ENCODE data around the gene FAM227B. TPM values are rescaled to one million over a fixed set of nuclear protein-coding genes. Genes with fewer than 3 reads are reported as not detected.

The FAM227B gene
- total RNA-seq, 1 donor from 2014 or later, result 3.8 TPM

- TF ChIP-seq CTCF (IDR thresholded peaks at IDR 0.05; ENCODE audit: unreplicated experiment), result no peak
- H3K27me3 Mint-ChIP-seq (ENCODE audit: unreplicated experiment), result peaks cover 5% of the 10 kb centered on the region
- no peak overlapping the region for H3K27ac Mint-ChIP-seq (ENCODE audit: unreplicated experiment)
- peaks cover 19% of the 10 kb centered on the region for H3K36me3 Mint-ChIP-seq (ENCODE audit: low read depth, unreplicated experiment)
- H3K9me3 Mint-ChIP-seq (ENCODE audit: unreplicated experiment), result no peaks in the 10 kb centered on the region
- no peaks in the 10 kb centered on the region for H3K4me1 Mint-ChIP-seq (ENCODE audit: unreplicated experiment)
- H3K4me3 Mint-ChIP-seq (ENCODE audit: unreplicated experiment), result no peak overlapping the region
- DNase-seq (ENCODE audit: low spot score), result no peak
Observed at GRCh38 chr15:49297584-49297983, 323.0 kb downstream of the FAM227B start.

- no peak for DNase-seq (ENCODE audit: low spot score)
- Mint-ChIP-seq H3K9me3 (ENCODE audit: unreplicated experiment) (no peaks in the 10 kb centered on the region), H3K27me3 (ENCODE audit: unreplicated experiment) (peaks cover 5% of the 10 kb centered on the region), H3K27ac (ENCODE audit: unreplicated experiment) (no peak overlapping the region), H3K4me1 (ENCODE audit: unreplicated experiment) (peaks cover 4% of the 10 kb centered on the region), H3K4me3 (ENCODE audit: unreplicated experiment) (no peak overlapping the region), H3K36me3 (ENCODE audit: low read depth, unreplicated experiment) (peaks cover 19% of the 10 kb centered on the region)
- no peak for TF ChIP-seq CTCF (IDR thresholded peaks at IDR 0.05; ENCODE audit: unreplicated experiment)
Observed at GRCh38 chr15:49296258-49296657, 324.4 kb downstream of the FAM227B start.

GRCh38 chr15:49293941-49294340 lies 326.7 kb downstream of the FAM227B start:
- no peak for DNase-seq (ENCODE audit: low spot score)
- TF ChIP-seq CTCF (IDR thresholded peaks at IDR 0.05; ENCODE audit: unreplicated experiment), result no peak
- Mint-ChIP-seq H3K4me1 (ENCODE audit: unreplicated experiment) (peaks cover 4% of the 10 kb centered on the region), H3K4me3 (ENCODE audit: unreplicated experiment) (no peak overlapping the region), H3K9me3 (ENCODE audit: unreplicated experiment) (no peaks in the 10 kb centered on the region), H3K27ac (ENCODE audit: unreplicated experiment) (no peak overlapping the region), H3K36me3 (ENCODE audit: low read depth, unreplicated experiment) (peaks cover 16% of the 10 kb centered on the region), H3K27me3 (ENCODE audit: unreplicated experiment) (peaks cover 3% of the 10 kb centered on the region)

- TF ChIP-seq CTCF (IDR thresholded peaks at IDR 0.05; ENCODE audit: unreplicated experiment), result no peak
- Mint-ChIP-seq H3K36me3 (ENCODE audit: low read depth, unreplicated experiment) (peaks cover 15% of the 10 kb centered on the region), H3K9me3 (ENCODE audit: unreplicated experiment) (no peaks in the 10 kb centered on the region), H3K27ac (ENCODE audit: unreplicated experiment) (no peak overlapping the region), H3K4me1 (ENCODE audit: unreplicated experiment) (peaks cover 4% of the 10 kb centered on the region), H3K27me3 (ENCODE audit: unreplicated experiment) (peaks cover 3% of the 10 kb centered on the region), H3K4me3 (ENCODE audit: unreplicated experiment) (no peak overlapping the region)
- no peak for DNase-seq (ENCODE audit: low spot score)
Observed at GRCh38 chr15:49290191-49290590, 330.4 kb downstream of the FAM227B start.

- no peak for TF ChIP-seq CTCF (IDR thresholded peaks at IDR 0.05; ENCODE audit: unreplicated experiment)
- no peaks in the 10 kb centered on the region for H3K27me3 Mint-ChIP-seq (ENCODE audit: unreplicated experiment)
- H3K9me3 Mint-ChIP-seq (ENCODE audit: unreplicated experiment), result no peaks in the 10 kb centered on the region
- no peak overlapping the region for H3K27ac Mint-ChIP-seq (ENCODE audit: unreplicated experiment)
- H3K4me1 Mint-ChIP-seq (ENCODE audit: unreplicated experiment), result peaks cover 4% of the 10 kb centered on the region
- peaks cover 9% of the 10 kb centered on the region for H3K36me3 Mint-ChIP-seq (ENCODE audit: low read depth, unreplicated experiment)
- no peak overlapping the region for H3K4me3 Mint-ChIP-seq (ENCODE audit: unreplicated experiment)
- no peak for DNase-seq (ENCODE audit: low spot score)
Observed at GRCh38 chr15:49288391-49288790, 332.2 kb downstream of the FAM227B start.
